ENCODE measurements around the gene C9orf50.

- TF ChIP-seq POLR2A (IDR thresholded peaks at IDR 0.05; ENCODE audit: low read length) (no peak), CTCF (IDR thresholded peaks at IDR 0.05) (no peak), PHF8 (IDR thresholded peaks at IDR 0.05; ENCODE audit: borderline replicate concordance, low read depth) (no peak), RAD21 (conservative IDR thresholded peaks at IDR 0.05 in 1 of 2, IDR thresholded peaks at IDR 0.05 in 1 of 2) (no peak), CEBPB (IDR thresholded peaks at IDR 0.05) (no peak), CHD4 (IDR thresholded peaks at IDR 0.05; ENCODE audit: borderline replicate concordance) (no peak), ESRRA (IDR thresholded peaks at IDR 0.05; ENCODE audit: borderline replicate concordance, low read length) (no peak), MAFK (IDR thresholded peaks at IDR 0.05; ENCODE audit: partially characterized antibody) (no peak)
Measured at GRCh38 chr9:129648092-129648763, 27.3 kb upstream of the C9orf50 start.

All from A549 (cell line).